ENCODE measurements around the gene FAM174A.

The FAM174A gene

GRCh38 chr5:100535060-100536005 is at the start of gene FAM174A:
FAM174A (plus strand) TSS chr5:100535374; CDS start chr5:100535531, 157 bp downstream.
- peak; percentile 85 to 90 for DNase-seq

- DNase-seq = no peak
Observed at GRCh38 chr5:100493996-100494395, 41.2 kb upstream of the FAM174A start.

- no peak for DNase-seq
Observed at GRCh38 chr5:100496296-100496695, 38.9 kb upstream of the FAM174A start.

GRCh38 chr5:100502684-100503083 is 32.5 kb upstream of the FAM174A start:
- no peak for DNase-seq

- no peak for DNase-seq
Observed at GRCh38 chr5:100505984-100506670, 29.0 kb upstream of the FAM174A start.

- no peak for DNase-seq
Observed at GRCh38 chr5:100516285-100516684, 18.9 kb upstream of the FAM174A start.

GRCh38 chr5:100517301-100517974 is 17.7 kb upstream of the FAM174A start:
- DNase-seq = no peak

GRCh38 chr5:100518377-100518776 is 16.8 kb upstream of the FAM174A start:
- no peak for DNase-seq

- DNase-seq = no peak
Observed at GRCh38 chr5:100519075-100519474, 16.1 kb upstream of the FAM174A start.

- DNase-seq = no peak
Observed at GRCh38 chr5:100520348-100520747, 14.8 kb upstream of the FAM174A start.

- no peak for DNase-seq
Observed at GRCh38 chr5:100537946-100538345, 2.8 kb downstream of the FAM174A start.

- no peak for DNase-seq
Observed at GRCh38 chr5:100539519-100539918, 4.3 kb downstream of the FAM174A start.

- no peak for DNase-seq
Observed at GRCh38 chr5:100542086-100542485, 6.9 kb downstream of the FAM174A start.

- DNase-seq = no peak
Observed at GRCh38 chr5:100546001-100546400, 10.8 kb downstream of the FAM174A start.

GRCh38 chr5:100550531-100551051 is 15.4 kb downstream of the FAM174A start:
- no peak for DNase-seq

GRCh38 chr5:100551183-100551582 is 16.0 kb downstream of the FAM174A start:
- no peak for DNase-seq

GRCh38 chr5:100553209-100553608 is 18.0 kb downstream of the FAM174A start:
- no peak for DNase-seq

- DNase-seq = no peak
Observed at GRCh38 chr5:100560860-100561259, 25.7 kb downstream of the FAM174A start.

- DNase-seq = no peak
Observed at GRCh38 chr5:100562821-100563220, 27.6 kb downstream of the FAM174A start.

- no peak for DNase-seq
Observed at GRCh38 chr5:100566382-100567141, 31.4 kb downstream of the FAM174A start.

- no peak for DNase-seq
Observed at GRCh38 chr5:100574716-100575115, 39.5 kb downstream of the FAM174A start.

- DNase-seq = no peak
Observed at GRCh38 chr5:100575815-100576214, 40.6 kb downstream of the FAM174A start.

All from bone marrow (tissue), 2 donors.